Mucosa of descending colon (tissue), 3 donors: ENCODE data around the gene IL24. TPM values are rescaled to one million over a fixed set of nuclear protein-coding genes. Genes with fewer than 3 reads are reported as not detected.

ENCODE experiments used
- ATAC-seq: fragments of 200-7000 bp; cut with Tn5 transposase; one replicate; pipeline ENCODE4 v1.9.1; 2020; ENCODE audit warnings: mild to moderate bottlenecking, moderate library complexity
- DNase-seq, 3 donors: peaks; one replicate each; pipeline ENCODE4 v3.0.0-alpha.2; 2020
- H3K36me3 ChIP-seq: fragments of 200-600 bp; one replicate; pipeline ENCODE4 v1.8.0; 2021; ENCODE audit warnings: low read depth, mild to moderate bottlenecking
- H3K4me1 ChIP-seq: fragments of 200-600 bp; one replicate; pipeline ENCODE4 v1.8.0; 2021; ENCODE audit warnings: low read depth, mild to moderate bottlenecking
- H3K4me3 ChIP-seq: fragments of 200-600 bp; one replicate; pipeline ENCODE4 v1.8.0; 2021; ENCODE audit warnings: mild to moderate bottlenecking
- H3K9me3 ChIP-seq: fragments of 200-600 bp; one replicate; pipeline ENCODE4 v1.8.0; 2021; ENCODE audit warnings: mild to moderate bottlenecking
- intact Hi-C, 2 donors: fragments of 100-400 bp; cut with DNase I in 1 of 2; cut with micrococcal nuclease in 1 of 2; formaldehyde crosslinking; loops; one replicate each; pipeline versions ENCODE4 v1.11.0 to v1.11.1; 2022; cut with DNase I, micrococcal nuclease
- total RNA-seq, 3 donors: library from RNA; stranded (reverse); fragmentation: NEBNext Ultra II Directional in 2 of 3; extraction: Animal tissue kit (Norgen Biotek cat#: 25700) in 2 of 3; gene quantifications; one replicate each; pipeline versions ENCODE4 v1.2.1 to v1.2.4, GENCODE V29; 2021 to 2023
- TF ChIP-seq, protein P1 (sequence below): fragments of 200-600 bp; IDR thresholded peaks from one replicate; pipeline ENCODE4 v1.8.0; 2022; ENCODE audit warnings: antibody characterized with exemption, mild to moderate bottlenecking
- donor health status: DM: no; HTN: no; CAD: no; lungs with moderate emphysema.
- donor health status: DM: no; HTN: no; CAD: no.
- donor health status: DM: no; HTN: yes; CAD: no.

IL24 gene
- total RNA-seq, 3 donors from 2014 or later, result not detected

DNA sequence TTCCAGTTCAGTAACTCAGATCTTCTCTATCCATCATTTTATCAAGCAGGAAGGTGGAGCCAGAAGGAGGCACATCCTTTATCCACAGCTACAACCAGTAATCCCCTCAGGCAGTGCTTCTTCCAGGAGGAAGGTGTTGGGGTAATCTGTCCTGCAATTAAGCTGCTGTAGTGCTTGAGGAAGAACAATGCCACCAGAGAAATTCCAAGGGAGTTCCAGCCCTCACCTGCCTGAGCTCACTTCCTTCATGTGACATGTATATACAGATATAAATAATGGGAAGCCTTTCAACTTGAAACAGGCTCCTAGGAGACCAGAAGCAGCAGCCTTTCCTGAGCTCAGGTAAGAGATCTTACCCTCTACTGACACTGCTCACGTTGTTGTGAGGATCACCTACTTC, 34.0 kb upstream of the IL24 start:
- no peak overlapping the region for H3K4me3 ChIP-seq
- TF ChIP-seq, protein P1, sequence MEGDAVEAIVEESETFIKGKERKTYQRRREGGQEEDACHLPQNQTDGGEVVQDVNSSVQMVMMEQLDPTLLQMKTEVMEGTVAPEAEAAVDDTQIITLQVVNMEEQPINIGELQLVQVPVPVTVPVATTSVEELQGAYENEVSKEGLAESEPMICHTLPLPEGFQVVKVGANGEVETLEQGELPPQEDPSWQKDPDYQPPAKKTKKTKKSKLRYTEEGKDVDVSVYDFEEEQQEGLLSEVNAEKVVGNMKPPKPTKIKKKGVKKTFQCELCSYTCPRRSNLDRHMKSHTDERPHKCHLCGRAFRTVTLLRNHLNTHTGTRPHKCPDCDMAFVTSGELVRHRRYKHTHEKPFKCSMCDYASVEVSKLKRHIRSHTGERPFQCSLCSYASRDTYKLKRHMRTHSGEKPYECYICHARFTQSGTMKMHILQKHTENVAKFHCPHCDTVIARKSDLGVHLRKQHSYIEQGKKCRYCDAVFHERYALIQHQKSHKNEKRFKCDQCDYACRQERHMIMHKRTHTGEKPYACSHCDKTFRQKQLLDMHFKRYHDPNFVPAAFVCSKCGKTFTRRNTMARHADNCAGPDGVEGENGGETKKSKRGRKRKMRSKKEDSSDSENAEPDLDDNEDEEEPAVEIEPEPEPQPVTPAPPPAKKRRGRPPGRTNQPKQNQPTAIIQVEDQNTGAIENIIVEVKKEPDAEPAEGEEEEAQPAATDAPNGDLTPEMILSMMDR, result no peak
- intact Hi-C loops, result no loop called here
- H3K36me3 ChIP-seq, result no peaks in the 10 kb centered on the region
- ATAC-seq (no peak), DNase-seq (no peak)
- H3K9me3 ChIP-seq, result no peaks in the 10 kb centered on the region
- no peaks in the 10 kb centered on the region for H3K4me1 ChIP-seq

GRCh38 chr1:206864939-206865671, 32.1 kb upstream of the IL24 start, which contains the start of gene IL20:
Gene IL20 (plus strand): TSS chr1:206865623. CDS start chr1:206865853, 230 bp downstream.
- Histone ChIP-seq H3K9me3 (no peaks in the 10 kb centered on the region), H3K4me1 (no peaks in the 10 kb centered on the region), H3K4me3 (no peak within 1 kb of the TSS), H3K36me3 (no peaks in the 10 kb centered on the region)
- TF ChIP-seq, protein P1, result peak; percentile 89
- intact Hi-C loops, result no loop called here
- ATAC-seq, result peak; percentile 92
- peak; percentile 80 to 87 (median 86) for DNase-seq

GRCh38 chr1:206866062-206866461, 31.2 kb upstream of the IL24 start:
- no peaks in the 10 kb centered on the region for H3K4me1 ChIP-seq
- DNase-seq (no peak), ATAC-seq (no peak)
- H3K4me3 ChIP-seq, result no peak overlapping the region
- intact Hi-C loops, result no loop called here
- no peaks in the 10 kb centered on the region for H3K9me3 ChIP-seq
- no peaks in the 10 kb centered on the region for H3K36me3 ChIP-seq
- TF ChIP-seq, protein P1, result no peak

GRCh38 chr1:206867239-206867638, 30.0 kb upstream of the IL24 start:
- intact Hi-C loops, result no loop called here
- Histone ChIP-seq H3K4me1 (no peaks in the 10 kb centered on the region), H3K4me3 (no peak overlapping the region), H3K9me3 (no peaks in the 10 kb centered on the region), H3K36me3 (no peaks in the 10 kb centered on the region)
- DNase-seq, result no peak
- TF ChIP-seq, protein P1, result no peak
- no peak for ATAC-seq

DNA sequence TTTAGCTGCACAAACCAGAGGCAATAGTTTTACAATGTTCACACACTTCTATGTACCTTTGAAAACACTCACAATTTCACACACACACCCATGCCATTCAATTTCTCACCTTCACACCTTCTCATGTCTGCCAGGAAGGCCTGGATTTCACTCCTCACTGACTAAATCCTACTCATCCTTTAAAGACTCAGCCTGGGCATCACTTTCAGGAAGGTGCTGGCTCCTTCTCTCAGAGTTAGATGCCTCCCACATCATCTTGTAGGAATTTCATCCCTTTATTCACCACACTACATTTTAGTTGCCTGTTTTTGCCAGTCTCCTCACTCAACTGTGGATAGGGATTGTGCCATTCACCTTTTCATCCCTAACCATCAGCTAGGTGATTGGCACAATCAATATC, 29.5 kb upstream of the IL24 start:
- no peak overlapping the region for H3K4me3 ChIP-seq
- DNase-seq (no peak), ATAC-seq (no peak)
- no peaks in the 10 kb centered on the region for H3K36me3 ChIP-seq
- intact Hi-C loops, result no loop called here
- no peaks in the 10 kb centered on the region for H3K9me3 ChIP-seq
- TF ChIP-seq, protein P1, result no peak
- H3K4me1 ChIP-seq, result no peaks in the 10 kb centered on the region
